ENCODE data around the gene PPAN. TPM values are rescaled to one million over a fixed set of nuclear protein-coding genes. Genes with fewer than 3 reads are reported as not detected.

The PPAN gene
- total RNA-seq, 1 donor from 2014 or later, result 28.3 TPM

GRCh38 chr19:10092648-10093294 is 13.4 kb upstream of the PPAN start:
- no peak for DNase-seq (ENCODE audit: low read depth)

DNA sequence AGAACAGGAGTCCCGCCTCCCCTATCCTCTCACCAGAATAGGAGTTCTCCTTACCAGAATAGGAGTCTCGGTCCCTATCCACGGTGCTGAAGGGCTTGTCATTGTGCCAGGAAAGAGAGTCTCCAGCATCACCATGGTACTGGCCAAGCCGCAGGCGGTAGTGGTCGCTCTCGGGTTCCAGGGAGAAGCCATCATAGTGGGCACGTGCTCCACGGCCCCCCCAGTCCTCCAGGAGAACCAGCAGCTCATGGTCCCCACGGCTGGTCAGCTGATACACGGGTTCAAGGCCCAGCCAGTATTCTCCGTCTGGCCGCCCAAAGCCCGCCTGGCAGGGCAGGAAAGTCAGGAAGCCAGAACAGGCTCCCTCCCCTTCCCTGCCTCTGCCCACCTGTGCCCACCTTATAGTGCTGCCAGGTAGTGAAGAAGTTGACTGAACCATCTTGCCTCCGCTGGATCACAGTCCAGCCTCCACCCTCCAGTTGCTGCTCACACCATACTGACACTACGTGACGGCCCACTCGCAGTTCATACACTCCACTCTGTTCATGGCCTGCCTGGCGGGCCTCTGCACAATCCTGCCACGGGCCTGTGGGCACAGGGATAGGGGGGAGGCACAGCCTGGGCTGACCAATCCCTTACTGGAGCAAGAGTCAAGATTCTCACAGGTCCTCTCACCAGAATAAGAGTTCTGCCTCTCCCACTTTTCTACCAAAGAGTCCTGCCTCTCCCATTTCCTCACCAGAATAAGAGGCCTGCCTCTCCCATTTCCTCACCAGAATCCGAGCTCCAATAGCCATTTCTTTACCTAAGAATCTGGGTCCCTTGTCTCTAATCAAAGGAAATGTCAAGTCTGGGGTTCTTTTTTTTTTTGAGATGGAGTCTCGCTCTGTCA is 12.6 kb upstream of the PPAN start:
- DNase-seq (ENCODE audit: low read depth), result no peak

GRCh38 chr19:10095622-10095947 is 10.6 kb upstream of the PPAN start:
- DNase-seq (ENCODE audit: low read depth), result no peak

DNA sequence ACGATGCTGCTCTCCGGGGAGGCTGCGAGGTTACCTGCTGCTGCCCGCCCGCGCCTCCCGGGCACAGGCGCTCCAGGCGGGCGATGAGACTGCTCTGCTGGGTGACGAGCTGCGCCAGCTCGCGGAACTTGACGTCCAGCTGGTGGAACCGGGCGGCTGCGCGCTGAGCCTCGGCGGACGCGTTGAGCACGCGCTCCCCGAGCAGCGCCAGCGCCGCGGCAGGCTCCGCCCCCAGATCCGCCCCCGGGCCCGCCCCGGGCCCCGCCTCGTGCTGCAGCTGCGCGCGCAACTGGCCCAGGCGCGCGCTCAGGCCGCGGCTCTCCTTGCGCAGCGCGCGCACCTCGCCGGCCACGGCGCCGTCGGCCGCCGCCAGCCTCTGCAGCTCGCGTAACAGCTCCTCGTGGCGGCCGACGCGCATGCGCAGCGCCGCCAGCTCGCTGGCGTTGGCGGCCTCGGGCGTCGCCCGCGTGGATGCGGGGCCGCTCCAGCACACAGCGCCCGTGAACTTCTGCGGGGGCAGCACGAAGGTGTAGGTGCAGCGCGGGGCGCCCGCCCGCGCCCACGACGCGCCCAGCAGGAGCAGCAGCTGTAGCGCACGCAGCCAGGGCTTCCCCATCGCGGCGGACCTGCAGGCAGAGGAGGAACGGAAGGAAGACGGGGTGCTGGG is 10.1 kb upstream of the PPAN start:
- peak; percentile 84 for DNase-seq (ENCODE audit: low read depth)

DNA sequence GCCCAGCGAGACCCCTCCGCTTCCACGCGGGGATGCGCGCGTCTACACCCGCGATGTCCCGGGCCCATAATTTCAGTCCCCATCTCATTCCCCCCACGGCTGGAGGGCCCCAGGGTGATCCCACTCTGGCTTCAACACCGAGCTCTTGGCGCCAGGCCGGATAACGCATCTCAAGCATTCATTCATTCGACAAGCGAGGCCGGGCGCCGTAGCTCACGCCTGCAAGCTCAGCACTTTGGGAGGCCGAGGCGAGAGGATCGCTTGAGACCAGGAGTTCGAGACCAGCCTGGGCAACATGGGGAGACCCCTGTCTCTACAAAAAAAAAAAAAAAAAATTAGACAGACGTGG is 9.6 kb upstream of the PPAN start:
- DNase-seq (ENCODE audit: low read depth), result no peak

- DNase-seq (ENCODE audit: low read depth), result no peak
Measured at GRCh38 chr19:10100163-10100785, 5.9 kb upstream of the PPAN start.

- DNase-seq (ENCODE audit: low read depth), result no peak
Measured at GRCh38 chr19:10102787-10103236, 3.4 kb upstream of the PPAN start.

- DNase-seq (ENCODE audit: low read depth), result no peak
Measured at GRCh38 chr19:10104130-10104513, 2.0 kb upstream of the PPAN start.

DNA sequence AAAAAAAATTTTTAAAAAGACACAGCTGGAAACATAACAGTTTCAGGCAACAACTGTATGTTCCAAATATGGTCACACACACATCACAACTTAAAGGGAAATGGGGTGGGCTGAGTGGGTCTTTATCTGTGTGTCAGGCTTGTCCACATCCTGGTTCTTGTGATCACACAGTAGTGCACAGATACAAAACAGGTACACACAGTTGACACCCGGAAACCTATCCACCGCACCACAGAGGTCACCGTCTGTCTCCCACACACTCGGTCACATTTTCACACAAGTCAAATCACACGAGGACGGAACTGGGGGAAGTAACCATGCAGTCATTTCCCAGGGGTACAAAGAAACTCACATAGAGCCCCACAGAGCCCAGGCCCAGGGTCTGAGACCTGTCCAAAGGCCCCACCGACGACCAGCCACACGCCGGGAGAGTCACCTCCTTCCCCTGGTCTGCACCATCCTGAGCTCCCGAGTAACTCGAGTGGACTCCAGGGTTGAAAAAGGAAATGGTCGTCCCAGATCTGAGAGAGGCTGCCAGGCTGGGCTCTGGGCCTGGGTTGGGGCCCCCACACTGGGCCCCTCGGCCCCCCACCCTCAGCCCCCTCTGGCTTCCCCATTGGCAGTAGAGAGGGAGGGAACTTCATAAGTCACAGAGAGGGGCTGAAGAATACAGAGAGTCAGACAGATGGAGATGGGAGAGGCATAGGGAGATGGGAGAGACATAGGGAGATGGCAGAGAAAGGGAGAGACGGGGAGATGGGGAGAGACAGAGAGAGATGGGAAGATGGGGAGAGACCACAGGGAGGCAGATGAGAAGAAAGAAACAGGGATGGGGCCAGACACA is 1.3 kb upstream of the PPAN start:
- no peak for DNase-seq (ENCODE audit: low read depth)

DNA sequence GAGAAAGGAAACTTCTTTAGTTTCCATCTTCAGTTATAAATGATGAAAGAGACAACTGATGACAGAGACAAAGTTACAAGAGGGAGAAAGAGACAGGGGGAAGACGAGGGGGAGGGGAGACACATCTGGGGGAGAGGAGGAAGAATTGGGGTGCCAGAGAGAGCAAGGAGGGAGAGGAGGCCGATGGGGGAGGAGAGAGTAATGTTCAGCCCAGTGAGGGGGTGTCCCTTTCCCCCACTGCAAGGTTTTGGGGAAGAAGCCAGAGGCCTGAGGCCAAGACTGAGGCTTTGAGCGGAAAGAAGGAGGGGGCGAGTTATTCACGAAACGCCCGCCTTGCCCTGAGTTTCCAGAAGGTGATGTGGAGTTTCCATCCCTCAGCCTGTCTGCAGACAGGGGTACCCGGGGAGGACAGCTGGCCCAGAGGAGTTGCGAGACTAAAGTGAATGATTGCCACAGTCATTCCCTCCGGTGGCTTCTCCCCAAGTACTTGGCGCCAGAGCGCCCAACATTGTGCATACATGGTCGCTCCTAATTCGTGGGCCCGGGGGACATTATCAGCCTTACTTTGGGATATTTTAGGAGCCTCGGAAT is 558 bp upstream of the PPAN start:
- no peak for DNase-seq (ENCODE audit: low read depth)

DNA sequence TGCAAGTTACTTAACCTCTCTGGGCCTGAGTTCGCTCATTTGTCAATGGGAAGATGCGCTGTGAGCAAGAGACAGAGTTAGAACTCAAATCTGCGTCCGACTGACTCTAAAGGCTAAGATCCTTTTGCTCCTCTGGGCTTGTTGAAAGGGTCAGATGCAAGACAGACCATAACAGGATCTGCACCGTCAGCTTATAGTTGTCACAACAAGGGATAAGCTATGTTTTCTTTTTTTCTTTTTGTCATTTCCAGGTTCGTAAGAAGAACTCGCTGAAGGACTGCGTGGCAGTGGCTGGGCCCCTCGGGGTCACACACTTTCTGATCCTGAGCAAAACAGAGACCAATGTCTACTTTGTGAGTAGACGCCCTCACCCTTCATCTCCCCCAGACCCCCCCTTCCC is 1.1 kb downstream of the PPAN start:
- DNase-seq (ENCODE audit: low read depth), result no peak

- DNase-seq (ENCODE audit: low read depth), result no peak
Measured at GRCh38 chr19:10107817-10108367, 1.7 kb downstream of the PPAN start.

GRCh38 chr19:10109528-10109927 is 3.4 kb downstream of the PPAN start:
- no peak for DNase-seq (ENCODE audit: low read depth)

- no peak for DNase-seq (ENCODE audit: low read depth)
Measured at GRCh38 chr19:10110076-10110971, 4.2 kb downstream of the PPAN start.

GRCh38 chr19:10110972-10111317 is 4.8 kb downstream of the PPAN start:
- no peak for DNase-seq (ENCODE audit: low read depth)

DNA sequence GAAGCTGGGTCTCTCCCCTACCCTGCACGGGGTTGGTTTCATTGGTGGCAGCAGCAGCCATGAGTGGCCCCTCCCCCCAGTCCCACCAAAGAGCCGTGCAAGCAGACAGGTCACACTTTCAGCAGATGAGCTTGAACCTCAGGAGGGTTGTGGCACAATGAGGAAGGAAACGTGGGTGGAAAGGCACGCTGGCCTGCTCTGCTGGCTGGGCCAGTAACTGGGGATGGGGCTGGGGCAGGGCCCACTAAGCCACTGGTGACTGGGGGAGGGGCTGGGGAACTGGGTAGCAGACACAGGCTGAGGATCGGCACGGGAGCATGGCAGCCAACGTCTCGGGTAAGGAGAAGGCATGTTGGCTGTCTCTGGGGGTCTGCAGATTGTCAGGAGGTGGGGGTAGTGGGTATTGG is 5.2 kb downstream of the PPAN start, which contains the start of gene P2RY11:
Gene P2RY11, plus strand, starts transcription at position 289 of the 407 bp plus-strand sequence. Its CDS starts 29 bp downstream, at position 318.
- DNase-seq (ENCODE audit: low read depth), result no peak

- DNase-seq (ENCODE audit: low read depth), result no peak
Measured at GRCh38 chr19:10112037-10112761, 6.0 kb downstream of the PPAN start.

DNA sequence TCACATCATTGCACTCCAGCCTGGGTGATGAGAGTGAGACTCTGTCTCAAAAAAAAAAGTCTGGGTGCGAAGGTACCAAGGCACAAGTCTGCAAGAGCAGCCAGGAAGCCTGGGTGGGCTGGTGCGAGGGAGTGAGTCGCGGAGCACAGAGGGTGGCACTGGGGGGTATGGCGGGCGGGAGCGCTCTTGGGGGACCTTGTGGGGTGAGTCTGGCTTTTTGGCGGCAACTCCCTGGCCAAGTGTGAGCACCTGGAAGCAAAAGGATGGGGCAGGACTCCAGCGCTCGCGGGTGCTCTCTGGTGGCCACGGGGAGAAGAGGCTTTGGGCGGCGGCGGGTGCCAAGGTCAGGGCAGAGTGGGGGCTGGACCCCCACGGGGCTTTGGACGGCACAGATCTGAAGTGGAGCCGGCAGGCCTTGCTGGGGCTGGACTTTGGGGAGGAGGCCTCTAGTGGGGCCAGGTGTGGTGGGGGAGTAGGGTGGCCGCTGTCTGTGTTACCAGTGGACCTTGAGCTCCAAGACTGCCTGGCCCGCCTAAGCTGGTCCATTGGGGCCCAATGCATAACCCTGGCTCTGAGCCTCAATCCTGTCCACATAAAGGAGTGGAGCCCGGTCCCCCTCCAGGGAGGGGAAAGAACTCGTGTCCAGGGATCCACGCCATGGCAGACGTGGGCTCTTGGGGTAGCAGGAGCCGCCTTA is 6.9 kb downstream of the PPAN start:
- DNase-seq (ENCODE audit: low read depth), result peak; percentile 20
